Esophagus squamous epithelium (tissue), 4 donors: ENCODE measurements around the gene IL22RA1.

Experiments
- CTCF ChIP-seq, 6 experiments: fragments of 450-650 bp in 4 of 6; fragments of 200-600 bp in 2 of 6; sonication (generic) in 2 of 6; IDR thresholded peaks; one replicate each; pipeline ENCODE4 v1.5.1; 2016 to 2019; ENCODE audit warnings: antibody characterized with exemption in 6 of 6, mild to moderate bottlenecking in 4 of 6, moderate library complexity in 4 of 6
- POLR2A ChIP-seq, 4 donors: fragments of 450-650 bp; IDR thresholded peaks; one replicate each; pipeline ENCODE4 v1.6.1; 2017; ENCODE audit warnings: antibody characterized with exemption in 4 of 4, mild to moderate bottlenecking in 4 of 4, moderate library complexity in 3 of 4

- TF ChIP-seq CTCF (IDR thresholded peaks at IDR 0.05) (no peak), POLR2A (IDR thresholded peaks at IDR 0.05) (no peak)
Observed at GRCh38 chr1:24162201-24162600, 19.3 kb upstream of the IL22RA1 start.
